ENCODE results near the gene ASTN1.

Gene ASTN1

GRCh38 chr1:176942346-176942745 lies 222.2 kb downstream of the ASTN1 start:
- no peaks in the 10 kb centered on the region for H3K9me3 ChIP-seq (ENCODE audit: low read depth, low read length)
- TF ChIP-seq EZH2 (IDR thresholded peaks at IDR 0.05), result no peak
- TF ChIP-seq FOXP2 (optimal IDR thresholded peaks at IDR 0.05; ENCODE audit: control extremely low read depth, extremely low read length, insufficient read depth), result no peak
- TF ChIP-seq POLR2AphosphoS5 (IDR thresholded peaks at IDR 0.05; ENCODE audit: borderline replicate concordance, low read depth, low read length), result no peak
- H3K27ac ChIP-seq, result no peak overlapping the region
- DNase-seq (ENCODE audit: low read depth, low spot score), result no peak
- no peak overlapping the region for H3K4me3 ChIP-seq
- H3K36me3 ChIP-seq (ENCODE audit: insufficient read depth, low read length), result no peaks in the 10 kb centered on the region
- H3K9ac ChIP-seq (ENCODE audit: insufficient read length), result no peak overlapping the region

DNA sequence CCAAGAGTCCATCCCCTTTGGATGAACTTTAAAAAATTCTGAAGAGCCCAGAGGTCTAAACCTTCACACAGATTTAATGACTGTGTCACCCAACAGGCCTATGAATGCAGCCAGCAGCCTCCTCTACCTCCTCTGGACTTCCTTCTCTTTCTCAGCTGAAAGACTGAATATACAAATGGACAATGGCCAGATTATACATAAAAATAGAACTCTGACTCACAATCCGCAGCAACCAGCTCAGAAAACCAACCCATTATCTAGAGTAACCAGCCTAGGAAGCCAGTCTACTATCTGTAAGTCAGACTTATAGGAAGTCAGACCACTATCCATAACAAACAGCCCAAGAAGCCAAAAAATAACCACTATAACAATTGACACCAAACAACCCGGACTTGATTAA lies 224.5 kb downstream of the ASTN1 start:
- no peak overlapping the region for H3K4me3 ChIP-seq
- no peak for TF ChIP-seq POLR2AphosphoS5 (IDR thresholded peaks at IDR 0.05; ENCODE audit: borderline replicate concordance, low read depth, low read length)
- TF ChIP-seq EZH2 (IDR thresholded peaks at IDR 0.05), result no peak
- no peak for TF ChIP-seq FOXP2 (optimal IDR thresholded peaks at IDR 0.05; ENCODE audit: control extremely low read depth, extremely low read length, insufficient read depth)
- DNase-seq (ENCODE audit: low read depth, low spot score), result no peak
- no peaks in the 10 kb centered on the region for H3K36me3 ChIP-seq (ENCODE audit: insufficient read depth, low read length)
- H3K9me3 ChIP-seq (ENCODE audit: low read depth, low read length), result no peaks in the 10 kb centered on the region
- H3K9ac ChIP-seq (ENCODE audit: insufficient read length), result no peak overlapping the region
- H3K27ac ChIP-seq, result no peak overlapping the region

DNA sequence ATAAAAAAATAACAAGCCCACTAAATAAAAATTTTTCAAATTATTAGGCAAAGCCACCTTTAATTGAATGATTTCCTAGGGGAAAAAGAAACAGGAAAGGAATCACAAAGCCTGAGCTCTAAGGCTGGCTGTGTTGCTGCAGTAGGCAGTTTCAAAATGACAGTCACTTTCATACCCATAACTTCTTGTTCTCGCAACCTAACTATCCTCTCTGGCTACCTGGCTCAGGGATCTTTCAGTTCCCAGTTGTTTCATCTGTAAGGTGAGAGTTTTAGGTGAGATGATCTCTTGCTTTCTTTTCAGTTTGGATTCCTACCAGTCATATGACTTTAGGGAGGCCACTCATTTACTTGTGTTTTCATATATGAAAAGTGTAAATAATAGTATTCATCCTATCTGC lies 226.1 kb downstream of the ASTN1 start:
- Histone ChIP-seq H3K36me3 (ENCODE audit: insufficient read depth, low read length) (no peaks in the 10 kb centered on the region), H3K4me3 (no peak overlapping the region), H3K9ac (ENCODE audit: insufficient read length) (no peak overlapping the region), H3K9me3 (ENCODE audit: low read depth, low read length) (no peaks in the 10 kb centered on the region), H3K27ac (no peak overlapping the region)
- TF ChIP-seq POLR2AphosphoS5 (IDR thresholded peaks at IDR 0.05; ENCODE audit: borderline replicate concordance, low read depth, low read length) (no peak), FOXP2 (optimal IDR thresholded peaks at IDR 0.05; ENCODE audit: control extremely low read depth, extremely low read length, insufficient read depth) (no peak), EZH2 (IDR thresholded peaks at IDR 0.05) (no peak)
- DNase-seq (ENCODE audit: low read depth, low spot score), result no peak

GRCh38 chr1:176934370-176934769 lies 230.1 kb downstream of the ASTN1 start:
- Histone ChIP-seq H3K27ac (no peak overlapping the region), H3K36me3 (ENCODE audit: insufficient read depth, low read length) (no peaks in the 10 kb centered on the region), H3K4me3 (no peak overlapping the region), H3K9me3 (ENCODE audit: low read depth, low read length) (no peaks in the 10 kb centered on the region), H3K9ac (ENCODE audit: insufficient read length) (no peak overlapping the region)
- no peak for TF ChIP-seq POLR2AphosphoS5 (IDR thresholded peaks at IDR 0.05; ENCODE audit: borderline replicate concordance, low read depth, low read length)
- no peak for TF ChIP-seq EZH2 (IDR thresholded peaks at IDR 0.05)
- TF ChIP-seq FOXP2 (optimal IDR thresholded peaks at IDR 0.05; ENCODE audit: control extremely low read depth, extremely low read length, insufficient read depth), result no peak
- DNase-seq (ENCODE audit: low read depth, low spot score), result no peak

GRCh38 chr1:176932114-176933104 lies 232.1 kb downstream of the ASTN1 start:
- no peak overlapping the region for H3K4me3 ChIP-seq
- H3K9ac ChIP-seq (ENCODE audit: insufficient read length), result no peak overlapping the region
- no peaks in the 10 kb centered on the region for H3K36me3 ChIP-seq (ENCODE audit: insufficient read depth, low read length)
- no peak overlapping the region for H3K27ac ChIP-seq
- no peak for DNase-seq (ENCODE audit: low read depth, low spot score)
- TF ChIP-seq FOXP2 (optimal IDR thresholded peaks at IDR 0.05; ENCODE audit: control extremely low read depth, extremely low read length, insufficient read depth) (no peak), EZH2 (IDR thresholded peaks at IDR 0.05) (no peak), POLR2AphosphoS5 (IDR thresholded peaks at IDR 0.05; ENCODE audit: borderline replicate concordance, low read depth, low read length) (no peak)
- no peaks in the 10 kb centered on the region for H3K9me3 ChIP-seq (ENCODE audit: low read depth, low read length)

DNA sequence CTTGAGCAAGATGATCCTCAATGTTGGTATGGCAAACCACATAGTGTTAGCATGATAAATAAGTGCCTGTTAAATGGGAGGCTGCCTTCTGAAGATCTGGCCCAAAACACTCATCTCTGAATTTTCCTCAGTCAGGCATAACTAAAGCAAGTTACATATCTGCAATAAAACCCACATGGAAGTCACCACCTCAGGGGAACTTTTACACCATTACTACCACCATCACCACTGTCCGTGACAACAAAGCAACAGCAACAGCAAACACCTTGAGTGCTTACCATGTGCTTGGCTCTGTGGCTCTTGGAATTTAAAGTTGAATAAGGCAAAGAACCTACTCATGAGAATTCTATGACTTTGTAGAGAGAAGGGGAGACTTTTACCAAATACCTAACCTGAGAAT lies 233.0 kb downstream of the ASTN1 start:
- TF ChIP-seq FOXP2 (optimal IDR thresholded peaks at IDR 0.05; ENCODE audit: control extremely low read depth, extremely low read length, insufficient read depth) (no peak), EZH2 (IDR thresholded peaks at IDR 0.05) (no peak), POLR2AphosphoS5 (IDR thresholded peaks at IDR 0.05; ENCODE audit: borderline replicate concordance, low read depth, low read length) (no peak)
- no peak for DNase-seq (ENCODE audit: low read depth, low spot score)
- Histone ChIP-seq H3K27ac (no peak overlapping the region), H3K4me3 (no peak overlapping the region), H3K9me3 (ENCODE audit: low read depth, low read length) (no peaks in the 10 kb centered on the region), H3K36me3 (ENCODE audit: insufficient read depth, low read length) (no peaks in the 10 kb centered on the region), H3K9ac (ENCODE audit: insufficient read length) (no peak overlapping the region)

GRCh38 chr1:176926330-176927086 lies 238.0 kb downstream of the ASTN1 start:
- Histone ChIP-seq H3K9me3 (ENCODE audit: low read depth, low read length) (no peaks in the 10 kb centered on the region), H3K9ac (ENCODE audit: insufficient read length) (no peak overlapping the region), H3K27ac (no peak overlapping the region), H3K4me3 (no peak overlapping the region), H3K36me3 (ENCODE audit: insufficient read depth, low read length) (no peaks in the 10 kb centered on the region)
- no peak for DNase-seq (ENCODE audit: low read depth, low spot score)
- TF ChIP-seq FOXP2 (optimal IDR thresholded peaks at IDR 0.05; ENCODE audit: control extremely low read depth, extremely low read length, insufficient read depth) (no peak), POLR2AphosphoS5 (IDR thresholded peaks at IDR 0.05; ENCODE audit: borderline replicate concordance, low read depth, low read length) (no peak), EZH2 (IDR thresholded peaks at IDR 0.05) (no peak)

GRCh38 chr1:176925223-176925622 lies 239.3 kb downstream of the ASTN1 start:
- no peak for DNase-seq (ENCODE audit: low read depth, low spot score)
- Histone ChIP-seq H3K27ac (no peak overlapping the region), H3K4me3 (no peak overlapping the region), H3K9me3 (ENCODE audit: low read depth, low read length) (no peaks in the 10 kb centered on the region), H3K9ac (ENCODE audit: insufficient read length) (no peak overlapping the region), H3K36me3 (ENCODE audit: insufficient read depth, low read length) (no peaks in the 10 kb centered on the region)
- no peak for TF ChIP-seq FOXP2 (optimal IDR thresholded peaks at IDR 0.05; ENCODE audit: control extremely low read depth, extremely low read length, insufficient read depth)
- TF ChIP-seq POLR2AphosphoS5 (IDR thresholded peaks at IDR 0.05; ENCODE audit: borderline replicate concordance, low read depth, low read length), result no peak
- no peak for TF ChIP-seq EZH2 (IDR thresholded peaks at IDR 0.05)
